Lower leg skin (tissue), 3 donors: ENCODE measurements around the gene LRCOL1.

Experiments
- CTCF ChIP-seq, 3 donors: fragments of 450-650 bp; IDR thresholded peaks; one replicate each; pipeline ENCODE4 v1.5.1; 2016; ENCODE audit warnings: antibody characterized with exemption in 3 of 3, mild to moderate bottlenecking in 3 of 3, moderate library complexity in 2 of 3
- POLR2A ChIP-seq, 2 donors: fragments of 450-650 bp; IDR thresholded peaks; one replicate each; pipeline ENCODE4 v1.6.1; 2016 to 2017; ENCODE audit warnings: antibody characterized with exemption in 2 of 2, mild to moderate bottlenecking in 1 of 2, moderate library complexity in 1 of 2

GRCh38 chr12:132575661-132576060, 34.7 kb downstream of the LRCOL1 start:
- TF ChIP-seq CTCF (IDR thresholded peaks at IDR 0.05): no peak
- TF ChIP-seq POLR2A (IDR thresholded peaks at IDR 0.05): no peak
